K562 (cell line): Measurements from ENCODE around the gene CENPO. TPM values are rescaled to one million over a fixed set of nuclear protein-coding genes. Genes with fewer than 3 reads are reported as not detected.

Source experiments
- ATAC-seq: fragments of 200-7000 bp; cut with Tn5 transposase; 3 replicates; pipeline ENCODE4 v1.9.1; 2020; ENCODE audit warnings: moderate library complexity
- BruUV-seq: library from RNA; stranded (reverse); fragments of 400-500 nt; replicated peaks from 2 replicates; lab custom pipeline; 2021; lab: Mats Ljungman, UMichigan
- CTCF ChIA-PET: fragments of 300-600 bp; formaldehyde crosslinking; extraction: SDS; loops from one replicate; lab custom pipeline; 2021; ENCODE audit warnings: low intra/inter-chr PET ratio; lab: Yijun Ruan, JAX
- POLR2A ChIA-PET: fragments of 300-600, 350-650 bp; sonication (Branson Sonifier 250); formaldehyde crosslinking; extraction: SDS; loops from one replicate; lab custom pipeline; 2021; ENCODE audit warnings: antibody characterized with exemption, inconsistent platforms; lab: Yijun Ruan, JAX
- DNase-seq, 4 experiments: peaks; one replicate each; pipeline versions ENCODE4 v3.0.0 to v3.0.0-alpha.2; 2011 to 2018; ENCODE audit warnings: low spot score in 3 of 4, mixed read lengths in 3 of 4; ENCODE audit errors: extremely low read depth in 1 of 4
- FAIRE-seq: peaks from 2 replicates; lab custom pipeline; 2011; peaks lifted over from hg19 to GRCh38; lab: Jason Lieb, UNC
- H2AFZ ChIP-seq: 2 replicates; pipeline ENCODE4 v1.6.0; 2011; ENCODE audit warnings: low read depth, low read length, control low read depth, inconsistent platforms
- H3K27ac ChIP-seq: fragments of 200-600 bp; 3 replicates; pipeline ENCODE4 v1.8.0; 2011; ENCODE audit warnings: low read depth, mild to moderate bottlenecking, control low read depth, inconsistent platforms, low read length, moderate library complexity, mixed read lengths; ENCODE audit errors: extremely low read depth
- H3K27me3 ChIP-seq, 2 experiments: fragments of 300-600 bp in 1 of 2; 2 replicates in 1 of 2; 3 replicates in 1 of 2; pipeline versions ENCODE4 v1.6.0 to v1.8.0; 2011; ENCODE audit warnings: inconsistent platforms in 2 of 2, low read length in 2 of 2, mild to moderate bottlenecking in 1 of 2, mixed read lengths in 1 of 2, moderate library complexity in 1 of 2; ENCODE audit not compliant: control insufficient read depth in 2 of 2, insufficient read depth in 2 of 2
- H3K36me3 ChIP-seq: fragments of 300-600 bp; 3 replicates; pipeline ENCODE4 v1.8.0; 2011; ENCODE audit warnings: mild to moderate bottlenecking, low read length, inconsistent platforms; ENCODE audit not compliant: control insufficient read depth, insufficient read depth
- H3K4me1 ChIP-seq, 2 experiments: fragments of 200-600 bp in 1 of 2; replicated peaks in 1 of 2; 2 replicates in 1 of 2; 3 replicates in 1 of 2; pipeline versions ENCODE4 v1.5.1 to v1.8.0; 2011; ENCODE audit warnings: inconsistent platforms in 2 of 2, low read length in 2 of 2, mild to moderate bottlenecking in 1 of 2, mixed read lengths in 1 of 2, moderate library complexity in 1 of 2; ENCODE audit not compliant: control insufficient read depth in 2 of 2, insufficient read depth in 2 of 2
- H3K4me2 ChIP-seq: 2 replicates; pipeline ENCODE4 v1.6.1; 2011; ENCODE audit warnings: low read length, control low read depth, inconsistent platforms, mixed read lengths; ENCODE audit not compliant: insufficient read depth
- H3K4me3 ChIP-seq: fragments of 200-600 bp; sonication (generic), shearing (Covaris generic); 2 replicates; pipeline ENCODE4 v1.5.1; 2016; ENCODE audit warnings: control low read depth, inconsistent platforms
- H3K79me2 ChIP-seq: fragments of 200-600 bp; 3 replicates; pipeline ENCODE4 v1.8.0; 2011; ENCODE audit warnings: low read length, inconsistent platforms; ENCODE audit not compliant: control insufficient read depth, insufficient read depth
- H3K9ac ChIP-seq, 2 experiments: 2 replicates each; pipeline versions ENCODE4 v1.6.0 to v1.6.1; 2011; ENCODE audit warnings: low read depth in 2 of 2, low read length in 2 of 2, control low read depth in 1 of 2, inconsistent platforms in 1 of 2, mild to moderate bottlenecking in 1 of 2, mixed read lengths in 1 of 2; ENCODE audit not compliant: insufficient read depth in 1 of 2
- H3K9me1 ChIP-seq: one replicate; pipeline ENCODE4 v1.6.0; 2011; ENCODE audit warnings: inconsistent platforms, mild to moderate bottlenecking, low read length, moderate library complexity; ENCODE audit not compliant: control insufficient read depth, insufficient read depth
- H3K9me3 ChIP-seq: replicated peaks from 2 replicates; pipeline ENCODE4 v1.5.1; 2011; ENCODE audit warnings: low read depth, low read length, inconsistent platforms; ENCODE audit not compliant: control insufficient read depth, insufficient read depth
- H4K20me1 ChIP-seq: replicated peaks from 2 replicates; pipeline ENCODE4 v1.6.1; 2011; ENCODE audit warnings: low read length, inconsistent platforms, mixed read lengths; ENCODE audit not compliant: control insufficient read depth, insufficient read depth
- NFIC ChIP-seq: fragments of 450-650 bp; IDR thresholded peaks from 2 replicates; pipeline ENCODE4 v1.6.1; 2017; ENCODE audit warnings: mild to moderate bottlenecking, inconsistent platforms
- TBL1XR1 ChIP-seq, 2 experiments: IDR thresholded peaks; 2 replicates each; pipeline ENCODE4 v1.6.1; 2012; ENCODE audit warnings: improper control_type of control experiment in 2 of 2, low read length in 2 of 2, mild to moderate bottlenecking in 1 of 2
- WGBS: fragments of 100-300 bp; shearing (Covaris generic); methylation state at CpG from one replicate; pipeline ENCODE4 v1.1.6; 2016; ENCODE audit warnings: low coverage, mixed read lengths; ENCODE audit not compliant: insufficient coverage; ENCODE audit errors: missing lambda C conversion rate; 5-methylcytosine and 5-hydroxymethylcytosine counted together
- in situ Hi-C: fragments of 300-500 bp; cut with MboI; formaldehyde crosslinking; loops from 4 replicates; pipeline ENCODE4 v1.15.0; 2018; ENCODE audit warnings: inconsistent platforms, mixed read lengths
- intact Hi-C: fragments of 100-400 bp; cut with micrococcal nuclease; formaldehyde crosslinking; loops from 2 replicates; pipeline ENCODE4 v1.14.2; 2022
- polyA plus RNA-seq, 8 experiments: library from polyadenylated mRNA; depleted of rRNA in 4 of 8; stranded (reverse) in 5 of 8; unstranded in 3 of 8; fragments of >200 nt; fragmentation: Nextera tagmentation in 2 of 8; fragmentation: Illumina TruSeq in 1 of 8; extraction: Ambion mirVana in 2 of 8; extraction: Trizol in 1 of 8; gene quantifications; 2 replicates each; pipeline versions ENCODE4 v1.2.1 to v1.2.3, GENCODE V29; 2011 to 2014; ENCODE audit warnings: inconsistent platforms in 1 of 8, missing spikeins in 1 of 8
- total RNA-seq, 7 experiments: library from RNA; depleted of rRNA in 6 of 7; stranded (reverse); fragments of >200 nt in 6 of 7; fragmentation: Illumina TruSeq in 2 of 7; extraction: Trizol in 2 of 7; gene quantifications; 2 replicates each; pipeline versions ENCODE4 v1.2.1 to v1.2.3, GENCODE V29; 2011 to 2021; ENCODE audit warnings: low replicate concordance in 1 of 7
- TF ChIP-seq, protein P1 (sequence below): sonication (generic); formaldehyde crosslinking; IDR thresholded peaks from 2 replicates; pipeline ENCODE4 v1.8.1; 2022; ENCODE audit warnings: missing genetic modification reagents
- TF ChIP-seq, protein P2 (sequence below), 3 experiments: fragments of 200-800 bp in 1 of 3; sonication (Bioruptor generic) in 1 of 3; sonication (generic) in 1 of 3; formaldehyde crosslinking in 1 of 3; IDR thresholded peaks; 2 replicates each; pipeline versions ENCODE4 v1.6.1 to v1.8.0; 2016 to 2022; ENCODE audit warnings: mild to moderate bottlenecking in 2 of 3, missing compliant biosample characterization in 2 of 3, missing genetic modification characterization in 2 of 3, missing genetic modification reagents in 1 of 3

CENPO gene
- total and polyA plus RNA-seq, 9 of the 15 experiments (the other 6 are each of a cell fraction or from before 2014, with no cell fraction given): 30.6 to 59.4 (median 38.9) TPM

DNA sequence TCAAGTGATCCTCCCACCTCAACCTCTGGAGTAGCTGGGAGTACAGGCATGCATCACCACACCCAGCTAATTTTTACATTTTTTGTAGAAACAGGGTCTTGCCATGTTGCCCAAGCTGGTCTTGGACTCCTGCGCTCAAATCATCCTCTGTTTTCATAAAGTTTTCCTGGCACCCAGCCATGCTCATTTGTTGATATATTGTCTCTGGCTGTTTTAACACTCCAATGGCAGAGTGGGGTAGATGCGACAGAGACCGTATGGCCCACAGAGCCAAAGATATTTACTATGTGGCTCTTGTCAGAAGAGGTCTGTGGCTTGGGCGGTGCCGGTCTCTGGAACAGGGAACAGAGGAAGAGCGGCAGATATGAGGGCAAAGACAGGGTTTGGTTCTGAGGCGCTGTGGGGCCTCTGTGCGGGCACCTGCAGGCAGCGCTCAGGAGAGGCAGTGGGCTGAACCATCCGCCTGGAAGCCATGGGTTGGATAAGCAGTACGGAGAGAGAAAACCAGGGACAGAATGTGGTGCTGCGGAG lies 50.2 kb downstream of the CENPO start:
- TF ChIP-seq, protein P1, sequence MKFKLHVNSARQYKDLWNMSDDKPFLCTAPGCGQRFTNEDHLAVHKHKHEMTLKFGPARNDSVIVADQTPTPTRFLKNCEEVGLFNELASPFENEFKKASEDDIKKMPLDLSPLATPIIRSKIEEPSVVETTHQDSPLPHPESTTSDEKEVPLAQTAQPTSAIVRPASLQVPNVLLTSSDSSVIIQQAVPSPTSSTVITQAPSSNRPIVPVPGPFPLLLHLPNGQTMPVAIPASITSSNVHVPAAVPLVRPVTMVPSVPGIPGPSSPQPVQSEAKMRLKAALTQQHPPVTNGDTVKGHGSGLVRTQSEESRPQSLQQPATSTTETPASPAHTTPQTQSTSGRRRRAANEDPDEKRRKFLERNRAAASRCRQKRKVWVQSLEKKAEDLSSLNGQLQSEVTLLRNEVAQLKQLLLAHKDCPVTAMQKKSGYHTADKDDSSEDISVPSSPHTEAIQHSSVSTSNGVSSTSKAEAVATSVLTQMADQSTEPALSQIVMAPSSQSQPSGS (CRISPR knock-in tag): no peak
- TF ChIP-seq NFIC: 0 out of 2 replicates have a peak, but pooled peaks have one; percentile 17
- TF ChIP-seq, protein P2, sequence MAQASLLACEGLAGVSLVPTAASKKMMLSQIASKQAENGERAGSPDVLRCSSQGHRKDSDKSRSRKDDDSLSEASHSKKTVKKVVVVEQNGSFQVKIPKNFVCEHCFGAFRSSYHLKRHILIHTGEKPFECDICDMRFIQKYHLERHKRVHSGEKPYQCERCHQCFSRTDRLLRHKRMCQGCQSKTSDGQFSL (CRISPR knock-in tag; IDR thresholded peaks at IDR 0.05): no peak
- TF ChIP-seq, protein P2 (tag; IDR thresholded peaks at IDR 0.05): no peak
- TF ChIP-seq TBL1XR1 (IDR thresholded peaks at IDR 0.05; ENCODE audit: low read length in 2 of 2): no peak
- Histone ChIP-seq H2AFZ (no peak overlapping the region), H3K9ac (no peak overlapping the region), H3K27ac (no peak overlapping the region), H3K27me3 (no peaks in the 10 kb centered on the region), H3K4me1 (peaks cover 0 to 6% of the 10 kb centered on the region in 2 experiments; a peak in 2 of 5 replicates), H3K4me2 (no peak overlapping the region), H4K20me1 (no peaks in the 10 kb centered on the region), H3K36me3 (peaks cover 36% of the 10 kb centered on the region; the same call in 1 of the 3 replicates), H3K79me2 (no peaks in the 10 kb centered on the region), H3K4me3 (no peak overlapping the region), H3K9me3 (no peaks in the 10 kb centered on the region), H3K9me1 (no peaks in the 10 kb centered on the region)
- FAIRE-seq: no peak
- no peak for DNase-seq
- in situ Hi-C loops: no loop called here
- no TSS peak for BruUV-seq
- ChIA-PET POLR2A (no interaction called here), CTCF (no interaction called here)
- intact Hi-C loops: no loop called here
- 98% methylated on average over 11 of the region's 12 CpGs for WGBS
- no peak for ATAC-seq
